T-helper 9 cell (primary cell): ENCODE data around the gene SEMA3A.

Source experiments
- DNase-seq: peaks from one replicate; pipeline ENCODE4 v3.0.0-alpha.2; 2020

The SEMA3A gene

DNA sequence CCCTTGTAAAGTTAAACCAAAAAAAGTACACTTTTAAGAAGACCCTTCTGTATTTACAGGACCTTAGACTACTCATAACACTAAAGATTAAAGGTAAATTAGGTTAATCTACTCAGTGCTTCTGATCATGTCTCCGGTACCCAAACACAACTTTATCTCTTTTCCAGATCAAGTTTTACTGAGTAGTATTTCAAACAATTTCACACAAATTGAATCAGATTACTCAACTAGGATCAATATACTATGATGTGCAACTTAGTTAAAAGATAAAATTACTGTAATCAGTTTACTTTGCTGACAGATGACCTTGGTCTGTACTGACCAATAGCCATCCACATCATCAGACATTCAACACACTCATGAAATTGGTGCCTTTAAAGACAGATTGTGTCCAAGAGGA is 191.4 kb downstream of the SEMA3A start:
- DNase-seq = no peak

DNA sequence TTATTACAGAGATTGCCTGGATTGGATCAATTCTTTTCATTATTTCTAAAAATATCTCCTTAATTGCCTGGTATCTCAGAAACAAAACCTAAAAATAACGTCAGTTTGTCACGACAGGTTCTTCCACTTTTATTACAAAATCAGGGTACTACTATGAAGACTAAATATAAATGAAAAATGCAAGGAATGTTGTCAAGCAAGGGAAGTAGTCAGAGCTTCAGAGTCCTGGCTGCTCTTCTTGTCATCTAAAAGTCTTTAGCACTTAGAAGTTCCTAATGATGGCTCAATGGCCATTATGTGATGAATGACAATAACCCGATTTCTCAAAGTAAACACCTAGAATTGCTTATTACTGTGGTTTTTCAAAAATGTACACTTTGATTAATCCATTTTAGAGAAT is 192.2 kb downstream of the SEMA3A start:
- no peak for DNase-seq

GRCh38 chr7:83996879-83997278 is 197.7 kb downstream of the SEMA3A start:
- DNase-seq = no peak

- DNase-seq = no peak
These were observed 206.8 kb downstream of the SEMA3A start for GRCh38 chr7:83987764-83988163.

DNA sequence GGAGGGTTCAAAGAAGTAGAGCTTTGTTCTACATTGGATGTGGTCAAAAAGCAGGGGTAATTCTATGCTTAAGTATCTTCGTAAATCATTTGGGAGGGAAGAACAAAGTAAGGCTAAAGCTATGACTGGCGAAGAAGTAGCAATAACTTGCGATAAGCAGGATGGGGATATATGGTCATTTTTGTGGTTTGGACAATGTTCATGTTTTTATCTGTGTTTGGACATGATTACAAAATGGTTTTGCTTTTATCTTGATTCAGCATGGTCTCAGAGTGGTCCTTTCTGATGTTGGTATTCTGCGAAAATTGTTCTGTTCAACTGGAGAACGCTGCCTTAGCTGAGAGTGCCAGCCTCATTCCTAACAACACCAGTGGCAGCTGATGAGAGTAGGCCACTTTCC is 208.8 kb downstream of the SEMA3A start:
- no peak for DNase-seq

DNA sequence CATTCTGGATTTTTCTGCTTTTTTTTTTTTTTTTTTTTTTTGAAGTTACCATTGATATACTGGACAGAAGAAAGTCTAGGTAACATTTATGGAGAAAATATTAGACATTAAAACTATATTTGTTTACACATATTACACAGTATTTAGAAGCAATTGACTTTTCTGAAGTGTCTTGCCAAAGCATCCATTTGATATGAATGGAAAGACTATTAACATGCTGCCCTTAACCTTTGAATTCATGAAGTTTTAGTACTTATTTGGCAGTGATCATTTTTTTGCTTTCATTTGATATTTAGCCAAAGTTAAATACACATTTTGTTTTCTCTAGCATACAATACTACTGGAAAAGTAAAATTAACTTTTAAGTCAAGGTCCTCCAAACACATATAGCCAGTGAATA is 210.0 kb downstream of the SEMA3A start:
- DNase-seq = no peak

DNA sequence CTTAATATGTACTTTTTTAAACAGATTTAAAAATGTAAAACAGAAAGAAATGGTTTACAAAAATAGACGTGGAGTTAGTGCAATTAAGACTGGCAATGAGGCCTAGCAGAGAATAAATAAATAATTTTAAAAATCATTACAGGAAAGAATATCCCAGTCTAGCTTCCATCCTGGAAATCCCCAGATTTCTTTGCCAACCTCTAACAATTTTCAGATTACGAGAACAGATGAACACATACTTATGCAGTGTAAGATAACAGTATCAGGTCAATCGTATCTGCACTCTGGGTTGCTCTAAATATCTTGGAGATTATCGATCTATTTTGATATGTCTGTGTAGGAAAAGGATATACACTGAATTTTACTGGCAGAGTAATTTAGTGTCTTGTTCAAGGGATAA is 210.5 kb downstream of the SEMA3A start:
- no peak for DNase-seq

DNA sequence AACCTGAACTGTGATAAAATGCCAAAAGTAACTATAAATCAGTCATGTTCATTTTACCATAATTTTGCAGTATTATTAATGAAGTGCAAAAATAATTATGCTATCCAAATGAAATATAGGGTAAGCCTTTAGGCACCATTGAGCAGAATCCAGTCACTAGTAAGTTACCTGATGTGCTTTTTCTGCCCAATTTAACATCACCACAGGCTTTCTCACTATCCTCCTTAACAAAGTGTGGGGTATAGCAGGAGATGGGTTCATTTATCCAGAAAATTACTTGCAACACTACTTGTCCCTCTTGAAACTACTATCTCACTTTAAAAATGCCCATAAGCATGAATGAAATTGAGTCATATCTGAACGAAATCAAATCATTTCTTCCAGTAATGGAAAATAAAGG is 211.0 kb downstream of the SEMA3A start:
- no peak for DNase-seq

GRCh38 chr7:83976302-83976701 is 218.3 kb downstream of the SEMA3A start:
- no peak for DNase-seq

DNA sequence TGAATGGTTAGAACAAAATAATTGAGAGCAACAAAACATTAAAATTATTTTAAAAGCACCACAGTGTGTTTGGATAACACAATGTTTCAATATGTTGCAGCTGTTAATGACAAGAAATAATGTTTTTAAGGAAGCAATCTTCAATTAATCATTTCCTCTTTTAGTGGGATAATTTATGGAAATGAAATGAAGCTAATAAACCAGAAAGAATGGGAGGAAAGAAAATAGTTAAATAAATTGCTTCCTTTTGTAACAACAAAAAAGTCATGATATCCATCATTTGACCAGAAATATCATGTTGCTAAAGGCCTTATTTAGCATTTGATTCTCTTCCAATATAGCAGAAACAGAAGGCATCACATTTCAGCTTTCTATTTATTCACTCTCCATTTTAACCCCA is 224.5 kb downstream of the SEMA3A start:
- DNase-seq = no peak

GRCh38 chr7:83964318-83964717 is 230.3 kb downstream of the SEMA3A start:
- DNase-seq = no peak

DNA sequence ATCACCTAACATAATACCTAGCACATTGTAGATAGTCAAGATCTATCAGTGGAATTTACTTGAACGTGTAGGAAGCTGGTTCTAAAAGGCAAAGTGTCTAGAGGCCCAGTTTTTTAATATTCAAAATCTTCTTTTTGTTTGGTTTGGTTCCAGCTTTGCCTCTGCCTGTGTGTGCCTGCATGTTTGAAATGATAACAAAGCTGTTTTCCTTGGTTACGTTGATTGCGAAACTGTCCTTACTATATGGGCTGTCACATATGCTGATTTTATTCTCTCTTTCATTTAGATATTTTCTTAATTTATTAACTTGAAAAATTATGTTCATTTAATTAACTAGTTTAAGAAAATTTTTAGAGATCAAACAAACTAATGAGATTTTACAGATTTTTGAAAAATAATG is 237.3 kb downstream of the SEMA3A start:
- no peak for DNase-seq

DNA sequence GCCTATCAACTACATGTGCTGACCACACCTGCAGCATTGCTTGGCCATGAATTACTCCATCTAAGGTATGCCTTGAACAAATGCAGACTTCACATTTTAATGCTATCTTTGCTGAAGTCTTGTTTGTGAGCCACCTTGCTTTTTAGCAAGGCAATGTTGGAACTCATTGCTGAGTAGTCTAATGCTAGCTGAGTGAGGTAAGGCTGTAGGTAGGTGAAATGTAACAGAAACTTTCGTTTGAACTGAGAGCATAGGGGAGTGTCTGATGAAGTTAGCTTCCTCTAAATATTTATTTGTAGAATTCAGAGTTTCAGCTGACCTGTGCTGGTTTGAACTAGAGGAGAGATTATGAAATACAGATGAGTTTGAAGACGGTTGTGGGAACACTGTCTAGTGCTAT is 238.5 kb downstream of the SEMA3A start:
- DNase-seq = no peak

GRCh38 chr7:83952236-83952635 is 242.4 kb downstream of the SEMA3A start:
- DNase-seq = no peak

- DNase-seq = no peak
These were observed 247.3 kb downstream of the SEMA3A start for GRCh38 chr7:83947260-83947659.

DNA sequence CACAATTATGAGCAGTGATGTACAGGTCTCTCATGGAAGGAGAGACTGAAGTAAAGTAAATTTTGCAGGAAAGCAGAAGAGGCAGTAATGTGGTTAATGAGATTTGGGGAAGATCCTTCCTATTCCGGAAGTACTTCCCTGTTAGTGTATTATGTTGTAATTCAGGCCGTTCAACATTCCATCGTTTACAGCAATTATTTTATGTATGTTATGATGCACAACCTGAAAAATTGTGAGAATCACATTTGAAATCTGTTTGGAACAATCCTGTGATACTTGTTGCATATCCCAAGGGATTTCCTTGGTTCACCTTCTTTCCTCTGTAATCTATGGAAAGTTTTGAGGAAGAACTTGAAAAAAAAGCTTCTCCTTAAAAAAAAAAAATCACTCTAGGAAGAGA is 247.8 kb downstream of the SEMA3A start:
- no peak for DNase-seq

DNA sequence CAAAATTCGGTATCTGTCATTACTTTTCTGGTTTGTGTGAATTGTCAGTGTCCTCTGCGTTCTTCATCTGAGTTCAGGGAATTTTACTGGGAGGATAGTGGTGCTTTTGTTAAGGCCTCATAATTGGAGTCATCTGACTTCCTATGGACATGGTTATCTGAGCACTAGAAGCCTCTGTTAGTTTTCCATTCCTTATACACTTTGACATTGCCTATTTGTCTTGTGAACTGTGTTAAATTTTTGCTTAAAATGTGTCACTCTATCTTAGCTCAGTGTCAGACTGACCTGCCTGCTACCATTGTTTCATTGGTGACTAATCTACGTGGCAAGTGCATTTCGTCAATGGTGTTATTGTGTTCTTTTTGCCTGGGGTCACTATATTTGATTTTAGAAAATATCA is 253.3 kb downstream of the SEMA3A start:
- no peak for DNase-seq

DNA sequence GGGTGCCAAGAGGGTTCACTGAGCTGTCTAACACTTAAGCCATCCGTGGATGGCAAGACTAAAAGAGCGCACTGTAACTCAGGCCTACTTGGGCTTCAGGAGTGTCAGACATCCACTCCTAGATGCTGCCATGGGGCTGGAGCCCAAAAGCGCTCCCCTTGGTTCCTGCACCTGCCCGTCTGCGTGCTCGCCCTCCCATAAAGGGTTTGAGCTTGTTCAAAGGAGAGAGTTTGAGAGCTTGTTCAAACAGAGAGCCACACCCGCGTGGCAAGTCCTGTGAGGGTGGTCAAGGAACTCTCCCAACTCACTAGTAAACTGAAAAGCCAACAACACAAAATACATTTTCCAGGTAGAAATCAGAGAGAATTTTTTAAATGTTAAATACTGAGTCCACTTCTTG is 256.7 kb downstream of the SEMA3A start:
- DNase-seq = no peak

DNA sequence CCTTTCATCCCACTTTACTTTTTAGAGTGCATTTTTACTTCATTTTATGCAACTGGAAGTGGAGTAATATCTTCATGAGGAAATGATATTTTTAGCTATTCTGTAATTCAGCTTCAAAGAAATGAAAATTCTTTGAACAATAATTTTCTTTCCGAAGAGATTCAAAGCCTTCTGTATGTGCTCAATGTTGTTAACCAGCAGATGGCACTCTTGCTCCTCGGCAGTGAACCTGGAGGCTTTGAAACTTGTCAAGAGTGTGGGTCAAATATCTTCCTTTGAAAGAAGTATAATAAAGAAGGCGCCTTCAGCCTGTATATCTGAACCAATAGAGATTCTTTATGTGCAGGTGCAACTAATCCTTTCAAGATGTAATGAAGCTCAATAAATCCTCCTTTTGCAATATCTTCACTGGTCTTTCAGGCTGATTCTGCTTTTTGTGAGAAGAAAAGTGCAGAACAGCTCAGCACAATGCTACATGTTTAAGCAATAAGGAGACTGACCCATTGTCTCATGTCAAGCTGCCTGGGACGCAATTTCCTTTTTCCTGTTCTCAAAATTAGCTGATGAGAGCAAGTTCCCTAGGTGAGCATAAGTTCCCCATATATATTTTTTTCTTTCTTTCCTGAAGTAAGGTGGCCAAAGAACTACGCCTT is 258.4 kb downstream of the SEMA3A start:
- no peak for DNase-seq

DNA sequence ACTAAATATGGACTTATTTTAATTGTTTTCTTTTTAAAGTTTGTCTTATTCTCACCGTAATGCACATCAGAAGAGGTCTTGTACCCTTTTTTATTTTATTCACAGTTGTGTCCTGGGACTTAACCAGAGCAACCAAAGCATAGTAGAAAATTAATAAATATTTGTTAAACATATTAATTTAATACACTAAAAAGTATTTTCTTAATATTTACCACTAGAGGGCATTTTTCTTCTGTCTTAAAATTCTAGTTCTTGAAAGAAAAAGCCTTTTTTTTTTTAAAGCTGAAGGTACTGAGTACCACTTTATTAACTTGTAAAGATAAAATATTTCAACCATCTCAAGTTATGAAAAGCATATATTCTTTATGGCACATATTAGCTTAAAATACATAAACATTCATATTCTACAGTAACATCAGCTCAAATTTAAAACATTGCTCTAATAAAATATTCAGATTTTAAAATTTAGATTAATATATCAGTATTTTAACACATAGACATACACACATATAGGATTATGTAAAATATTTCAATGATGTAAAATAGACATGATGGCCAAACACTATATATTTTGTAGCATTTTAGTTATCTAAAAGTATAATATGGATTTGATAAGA is 260.4 kb downstream of the SEMA3A start:
- DNase-seq = no peak

DNA sequence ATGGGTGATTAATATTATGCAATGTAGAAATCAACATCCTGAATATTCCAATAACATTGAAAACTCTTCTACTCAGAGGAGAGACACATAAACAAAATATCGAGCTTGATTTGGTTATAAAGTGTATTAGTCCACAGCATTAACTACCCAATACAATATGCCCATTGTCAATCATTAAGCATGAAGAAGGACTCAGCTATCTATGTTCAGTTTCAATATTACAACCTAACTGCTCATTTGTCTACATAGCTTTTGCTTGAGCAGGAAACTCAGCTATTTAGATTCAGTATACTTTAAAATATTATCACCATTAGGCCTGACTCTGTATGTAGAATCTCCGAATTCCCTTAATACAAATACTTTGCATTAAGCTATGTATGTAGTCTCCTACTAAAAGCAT is 262.6 kb downstream of the SEMA3A start:
- DNase-seq = no peak

- no peak for DNase-seq
These were observed 264.3 kb downstream of the SEMA3A start for GRCh38 chr7:83930262-83930661.

- DNase-seq = no peak
These were observed 268.7 kb downstream of the SEMA3A start for GRCh38 chr7:83925860-83926259.

GRCh38 chr7:83921941-83922607 is 272.5 kb downstream of the SEMA3A start:
- no peak for DNase-seq
